Measurements from ENCODE around the gene COPS7A. TPM values are rescaled to one million over a fixed set of nuclear protein-coding genes. Genes with fewer than 3 reads are reported as not detected.

Gene COPS7A
- total and polyA plus RNA-seq, 9 of the 15 experiments (the other 6 are each of a cell fraction or from before 2014, with no cell fraction given) = 12.7 to 36.0 (median 24.3) TPM

DNA sequence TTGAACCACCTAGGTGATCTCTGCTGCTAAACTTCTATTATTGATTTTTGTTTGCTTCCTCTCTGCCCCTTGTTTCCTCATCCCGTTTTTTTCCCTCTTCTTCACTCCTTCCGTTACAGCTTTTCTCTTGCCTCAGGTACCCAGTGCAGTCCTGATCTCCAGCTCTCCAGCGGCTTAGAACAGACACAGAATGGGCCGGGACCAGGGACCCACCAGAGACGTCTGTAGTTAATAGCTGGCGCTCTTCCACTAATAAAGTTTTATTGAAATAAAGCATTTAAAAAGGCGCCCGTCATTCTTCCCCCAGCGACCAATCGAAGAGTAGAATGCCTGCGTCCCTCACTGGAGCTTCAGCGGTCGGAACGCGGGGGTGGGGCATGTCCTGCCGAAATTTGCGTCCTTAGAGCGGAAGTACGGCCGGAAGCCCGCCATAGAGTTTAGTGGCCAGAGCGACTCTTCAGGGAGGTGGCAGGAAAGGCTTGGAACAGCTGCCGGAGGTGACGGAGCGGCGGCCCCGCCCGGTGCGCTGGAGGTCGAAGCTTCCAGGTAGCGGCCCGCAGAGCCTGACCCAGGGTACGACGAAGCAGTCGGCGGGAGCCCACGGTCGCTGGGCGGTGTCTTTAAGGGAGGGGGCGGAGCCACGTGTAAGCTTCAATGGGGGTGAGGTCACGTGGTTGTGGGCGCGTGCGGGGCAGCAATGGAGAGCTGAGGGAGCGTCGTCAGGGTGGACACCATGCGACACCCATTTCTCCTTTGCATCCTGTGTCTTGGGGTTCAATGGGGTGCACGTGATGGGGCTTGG lies at the start of gene COPS7A (continued):
- TF ChIP-seq NFRKB (IDR thresholded peaks at IDR 0.05; ENCODE audit: low read depth) = peak; percentile 59
- TF ChIP-seq MLX (CRISPR knock-in tag; conservative IDR thresholded peaks at IDR 0.05) = no peak
- TF ChIP-seq BACH1 (tag; IDR thresholded peaks at IDR 0.05) = no peak
- TF ChIP-seq ZNF77 (CRISPR knock-in tag; IDR thresholded peaks at IDR 0.05) = no peak
- TF ChIP-seq UBTF (IDR thresholded peaks at IDR 0.05; ENCODE audit: borderline replicate concordance in 1 of 2, low read depth in 2 of 2, low read length in 2 of 2) = peak; percentile 40 to 89; a peak in 2 of 4 replicates
- no peak for TF ChIP-seq HNRNPK (IDR thresholded peaks at IDR 0.05; ENCODE audit: low read depth, low read length, poor library complexity, severe bottlenecking)
- TF ChIP-seq POLR2G (IDR thresholded peaks at IDR 0.05; ENCODE audit: low read depth, low read length) = peak; percentile 87
- TF ChIP-seq NCOA6 (IDR thresholded peaks at IDR 0.05) = 0 out of 2 replicates have a peak, but pooled peaks have one; percentile 59
- TF ChIP-seq MCM2 (IDR thresholded peaks at IDR 0.05; ENCODE audit: low read depth) = no peak
- peak; percentile 88 for TF ChIP-seq RBFOX2 (IDR thresholded peaks at IDR 0.05; ENCODE audit: low read depth, low read length)
- TF ChIP-seq ZNF583 (CRISPR knock-in tag; IDR thresholded peaks at IDR 0.05) = no peak
- TF ChIP-seq, protein P1, sequence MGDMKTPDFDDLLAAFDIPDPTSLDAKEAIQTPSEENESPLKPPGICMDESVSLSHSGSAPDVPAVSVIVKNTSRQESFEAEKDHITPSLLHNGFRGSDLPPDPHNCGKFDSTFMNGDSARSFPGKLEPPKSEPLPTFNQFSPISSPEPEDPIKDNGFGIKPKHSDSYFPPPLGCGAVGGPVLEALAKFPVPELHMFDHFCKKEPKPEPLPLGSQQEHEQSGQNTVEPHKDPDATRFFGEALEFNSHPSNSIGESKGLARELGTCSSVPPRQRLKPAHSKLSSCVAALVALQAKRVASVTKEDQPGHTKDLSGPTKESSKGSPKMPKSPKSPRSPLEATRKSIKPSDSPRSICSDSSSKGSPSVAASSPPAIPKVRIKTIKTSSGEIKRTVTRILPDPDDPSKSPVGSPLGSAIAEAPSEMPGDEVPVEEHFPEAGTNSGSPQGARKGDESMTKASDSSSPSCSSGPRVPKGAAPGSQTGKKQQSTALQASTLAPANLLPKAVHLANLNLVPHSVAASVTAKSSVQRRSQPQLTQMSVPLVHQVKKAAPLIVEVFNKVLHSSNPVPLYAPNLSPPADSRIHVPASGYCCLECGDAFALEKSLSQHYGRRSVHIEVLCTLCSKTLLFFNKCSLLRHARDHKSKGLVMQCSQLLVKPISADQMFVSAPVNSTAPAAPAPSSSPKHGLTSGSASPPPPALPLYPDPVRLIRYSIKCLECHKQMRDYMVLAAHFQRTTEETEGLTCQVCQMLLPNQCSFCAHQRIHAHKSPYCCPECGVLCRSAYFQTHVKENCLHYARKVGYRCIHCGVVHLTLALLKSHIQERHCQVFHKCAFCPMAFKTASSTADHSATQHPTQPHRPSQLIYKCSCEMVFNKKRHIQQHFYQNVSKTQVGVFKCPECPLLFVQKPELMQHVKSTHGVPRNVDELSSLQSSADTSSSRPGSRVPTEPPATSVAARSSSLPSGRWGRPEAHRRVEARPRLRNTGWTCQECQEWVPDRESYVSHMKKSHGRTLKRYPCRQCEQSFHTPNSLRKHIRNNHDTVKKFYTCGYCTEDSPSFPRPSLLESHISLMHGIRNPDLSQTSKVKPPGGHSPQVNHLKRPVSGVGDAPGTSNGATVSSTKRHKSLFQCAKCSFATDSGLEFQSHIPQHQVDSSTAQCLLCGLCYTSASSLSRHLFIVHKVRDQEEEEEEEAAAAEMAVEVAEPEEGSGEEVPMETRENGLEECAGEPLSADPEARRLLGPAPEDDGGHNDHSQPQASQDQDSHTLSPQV (IDR thresholded peaks at IDR 0.05) = peak; percentile 53; the same call in 1 of the 2 replicates
- no peak for TF ChIP-seq THRAP3 (IDR thresholded peaks at IDR 0.05; ENCODE audit: borderline replicate concordance)
- no peak for TF ChIP-seq ATF1 (CRISPR knock-in tag; IDR thresholded peaks at IDR 0.05)
- TF ChIP-seq ATF1 (tag; IDR thresholded peaks at IDR 0.05) = peak; percentile 94
- peak; percentile 68 for TF ChIP-seq LCOR (CRISPR knock-in tag; IDR thresholded peaks at IDR 0.05)
- TF ChIP-seq TAF1 (IDR thresholded peaks at IDR 0.05; ENCODE audit: control insufficient read depth, extremely low read depth, insufficient read depth, low read length, severe bottlenecking) = peak; percentile 70
- TF ChIP-seq JUN (IDR thresholded peaks at IDR 0.05; ENCODE audit: borderline replicate concordance, low read depth, low read length) = peak; percentile 66; the same call in 1 of the 2 replicates
- no peak for TF ChIP-seq JUN (CRISPR knock-in tag; IDR thresholded peaks at IDR 0.05; ENCODE audit: borderline replicate concordance)
- TF ChIP-seq FOXK1 (CRISPR knock-in tag; IDR thresholded peaks at IDR 0.05; ENCODE audit: borderline replicate concordance) = no peak
- TF ChIP-seq SIRT6 (IDR thresholded peaks at IDR 0.05; ENCODE audit: low read depth, low read length) = no peak

Measured in K562 (cell line).